Mammary epithelial cell (primary cell): ENCODE data around the gene THRB.

Experiments used
- CTCF ChIP-seq, 2 donors: IDR thresholded peaks in 1 of 2; conservative IDR thresholded peaks in 1 of 2; 2 replicates each; pipeline ENCODE4 v1.5.1; 2011 to 2012; ENCODE audit warnings: inconsistent platforms in 2 of 2, low read length in 2 of 2, mild to moderate bottlenecking in 2 of 2, control low read depth in 1 of 2, low read depth in 1 of 2; ENCODE audit not compliant: insufficient read depth in 1 of 2; ENCODE audit errors: extremely low read depth in 1 of 2
- EZH2 ChIP-seq: IDR thresholded peaks from 2 replicates; pipeline ENCODE4 v1.6.1; 2012; ENCODE audit warnings: low read length, inconsistent platforms, borderline replicate concordance

- no peak for TF ChIP-seq CTCF (conservative IDR thresholded peaks at IDR 0.05 in 1 of 2, IDR thresholded peaks at IDR 0.05 in 1 of 2; ENCODE audit: extremely low read depth in 1 of 2, insufficient read depth in 1 of 2, low read depth in 1 of 2, low read length in 2 of 2)
- TF ChIP-seq EZH2 = no peak
These were observed 138.8 kb downstream of the THRB start for GRCh38 chr3:24355806-24356205.
